H1 (cell line): Measurements from ENCODE around the gene PITX1. TPM values are rescaled to one million over a fixed set of nuclear protein-coding genes. Genes with fewer than 3 reads are reported as not detected.

ENCODE experiments used
- CTCF ChIA-PET: fragments of 300-600 bp; sonication (Branson Sonifier 250); formaldehyde crosslinking; loops from one replicate; lab custom pipeline; 2021; ENCODE audit not compliant: partially characterized antibody; lab: Charles Lee
- POLR2A ChIA-PET: fragments of 300-600 bp; sonication (Branson Sonifier 250); formaldehyde crosslinking; loops from one replicate; lab custom pipeline; 2021; ENCODE audit warnings: inconsistent platforms; ENCODE audit not compliant: partially characterized antibody; lab: Charles Lee
- DNase-seq, 2 experiments: peaks; one replicate each; pipeline versions ENCODE4 v3.0.0 to v3.0.0-alpha.2; 2010 to 2022; ENCODE audit warnings: low spot score in 2 of 2, low read depth in 1 of 2, mixed read lengths in 1 of 2
- FAIRE-seq: peaks from 2 replicates; lab custom pipeline; 2011; peaks lifted over from hg19 to GRCh38; lab: Jason Lieb, UNC
- H2AFZ ChIP-seq: 2 replicates; pipeline ENCODE4 v1.8.1; 2012; ENCODE audit warnings: low read length, inconsistent platforms
- H2AK5ac ChIP-seq: 2 replicates; pipeline ENCODE4 v1.6.1; 2013; ENCODE audit warnings: low read depth, low read length
- H2BK120ac ChIP-seq: replicated peaks from 2 replicates; pipeline ENCODE3; 2013; ENCODE audit warnings: low read depth, low read length, inconsistent platforms
- H2BK12ac ChIP-seq: 2 replicates; pipeline ENCODE4 v1.6.1; 2013; ENCODE audit warnings: low read depth, low read length
- H2BK15ac ChIP-seq: 2 replicates; pipeline ENCODE4 v1.6.1; 2013; ENCODE audit warnings: low read length
- H2BK20ac ChIP-seq: 2 replicates; pipeline ENCODE4 v1.6.1; 2013; ENCODE audit warnings: low read length
- H2BK5ac ChIP-seq: 2 replicates; pipeline ENCODE4 v1.6.1; 2013; ENCODE audit warnings: low read depth, low read length
- H3K14ac ChIP-seq: 2 replicates; pipeline ENCODE4 v1.6.1; 2013; ENCODE audit warnings: inconsistent platforms; ENCODE audit not compliant: insufficient read length
- H3K18ac ChIP-seq: 2 replicates; pipeline ENCODE4 v1.6.1; 2013; ENCODE audit warnings: low read length; ENCODE audit errors: extremely low read depth
- H3K23ac ChIP-seq: 2 replicates; pipeline ENCODE4 v1.6.1; 2013; ENCODE audit warnings: inconsistent platforms; ENCODE audit not compliant: insufficient read length
- H3K23me2 ChIP-seq: 2 replicates; pipeline ENCODE4 v1.6.1; 2013; ENCODE audit warnings: low read depth, low read length
- H3K27ac ChIP-seq: 2 replicates; pipeline ENCODE4 v1.6.1; 2011; ENCODE audit warnings: low read depth, low read length, inconsistent platforms
- H3K27me3 ChIP-seq, 4 experiments: replicated peaks in 1 of 4; 1 replicate in 1 of 4; 2 replicates in 3 of 4; pipeline versions ENCODE4 v1.6.1 to v1.8.1; 2011 to 2013; ENCODE audit warnings: low read length in 3 of 4, mild to moderate bottlenecking in 3 of 4, inconsistent platforms in 2 of 4, mixed read lengths in 2 of 4, moderate library complexity in 1 of 4; ENCODE audit not compliant: control insufficient read depth in 3 of 4, insufficient read depth in 3 of 4; ENCODE audit errors: extremely low read depth in 1 of 4
- H3K36me3 ChIP-seq, 4 experiments: 2 replicates each; pipeline versions ENCODE4 v1.6.1 to v1.8.1; 2011 to 2013; ENCODE audit warnings: mild to moderate bottlenecking in 4 of 4, low read length in 3 of 4, moderate library complexity in 2 of 4, control low read depth in 1 of 4, inconsistent platforms in 1 of 4; ENCODE audit not compliant: insufficient read depth in 4 of 4, control insufficient read depth in 2 of 4
- H3K4ac ChIP-seq: replicated peaks from 2 replicates; pipeline ENCODE3; 2013; ENCODE audit warnings: low read length, low read depth, mixed read lengths, inconsistent platforms; ENCODE audit not compliant: insufficient read length
- H3K4me1 ChIP-seq, 4 experiments: replicated peaks in 1 of 4; 1 replicate in 1 of 4; 2 replicates in 3 of 4; pipeline versions ENCODE4 v1.6.1 to v1.8.1; 2011 to 2013; ENCODE audit warnings: low read length in 3 of 4, inconsistent platforms in 2 of 4, mixed read lengths in 1 of 4; ENCODE audit not compliant: insufficient read depth in 4 of 4, control insufficient read depth in 3 of 4
- H3K4me2 ChIP-seq, 2 experiments: 2 replicates each; pipeline versions ENCODE4 v1.6.1 to v1.8.1; 2011 to 2013; ENCODE audit warnings: low read depth in 2 of 2, low read length in 2 of 2, control low read depth in 1 of 2, inconsistent platforms in 1 of 2, mild to moderate bottlenecking in 1 of 2; ENCODE audit not compliant: insufficient read depth in 1 of 2
- H3K4me3 ChIP-seq, 4 experiments: fragments of 200-600, 300-600 bp in 1 of 4; sonication (generic), shearing (Covaris generic), sonication (Bioruptor Twin) in 1 of 4; 2 replicates each; pipeline versions ENCODE4 v1.5.1 to v1.8.1; 2011 to 2016; ENCODE audit warnings: low read length in 4 of 4, low read depth in 3 of 4, control low read depth in 2 of 4, inconsistent platforms in 2 of 4, mild to moderate bottlenecking in 2 of 4, mixed read lengths in 1 of 4, moderate library complexity in 1 of 4; ENCODE audit not compliant: insufficient read depth in 2 of 4; ENCODE audit errors: extremely low read depth in 1 of 4
- H3K56ac ChIP-seq: replicated peaks from 2 replicates; pipeline ENCODE3; 2013; ENCODE audit warnings: low read depth, mild to moderate bottlenecking, mixed read lengths, low read length, inconsistent platforms; ENCODE audit not compliant: insufficient read length
- H3K79me1 ChIP-seq: 2 replicates; pipeline ENCODE4 v1.6.1; 2013; ENCODE audit warnings: low read depth, low read length, control low read depth
- H3K79me2 ChIP-seq, 2 experiments: 2 replicates each; pipeline versions ENCODE4 v1.6.1 to v1.8.1; 2012 to 2013; ENCODE audit warnings: low read length in 2 of 2, mild to moderate bottlenecking in 2 of 2, inconsistent platforms in 1 of 2; ENCODE audit not compliant: insufficient read depth in 2 of 2, control insufficient read depth in 1 of 2
- H3K9ac ChIP-seq, 4 experiments: replicated peaks in 1 of 4; 1 replicate in 1 of 4; 2 replicates in 3 of 4; pipeline versions ENCODE4 v1.6.1 to v1.8.1; 2011 to 2013; ENCODE audit warnings: low read depth in 3 of 4, low read length in 3 of 4, control low read depth in 2 of 4, mild to moderate bottlenecking in 2 of 4, moderate library complexity in 2 of 4, inconsistent platforms in 1 of 4; ENCODE audit errors: extremely low read depth in 1 of 4
- H3K9me3 ChIP-seq, 2 experiments: 2 replicates each; pipeline versions ENCODE4 v1.6.1 to v1.8.1; 2012 to 2013; ENCODE audit warnings: mild to moderate bottlenecking in 2 of 2, moderate library complexity in 2 of 2, control low read depth in 1 of 2, inconsistent platforms in 1 of 2, low read depth in 1 of 2, low read length in 1 of 2, mixed read lengths in 1 of 2; ENCODE audit not compliant: insufficient read depth in 2 of 2
- H4K20me1 ChIP-seq, 2 experiments: replicated peaks in 1 of 2; 2 replicates each; pipeline versions ENCODE3 to v1.8.1; 2011 to 2013; ENCODE audit warnings: inconsistent platforms in 2 of 2, low read length in 2 of 2, mild to moderate bottlenecking in 1 of 2; ENCODE audit not compliant: insufficient read depth in 2 of 2, control insufficient read depth in 1 of 2
- H4K5ac ChIP-seq: 2 replicates; pipeline ENCODE4 v1.6.1; 2013; ENCODE audit warnings: low read length, low read depth, mixed read lengths, inconsistent platforms; ENCODE audit not compliant: insufficient read length
- H4K8ac ChIP-seq: 2 replicates; pipeline ENCODE4 v1.8.0; 2013; ENCODE audit warnings: mild to moderate bottlenecking, moderate library complexity, low read length, inconsistent platforms; ENCODE audit not compliant: insufficient read depth; ENCODE audit errors: extremely low read depth
- H4K91ac ChIP-seq: replicated peaks from 2 replicates; pipeline ENCODE3; 2013; ENCODE audit warnings: low read length, mixed read lengths, inconsistent platforms; ENCODE audit not compliant: insufficient read length
- ASH2L ChIP-seq: fragments of 200-600, 300-600 bp; sonication (generic); IDR thresholded peaks from one replicate; pipeline ENCODE4 v1.7.1; 2017; ENCODE audit warnings: low read length
- CTBP2 ChIP-seq: IDR thresholded peaks from 2 replicates; pipeline ENCODE4 v1.7.0; 2011; ENCODE audit warnings: borderline replicate concordance, mild to moderate bottlenecking, moderate library complexity, mixed read lengths, low read length; ENCODE audit not compliant: insufficient read depth, insufficient read length
- EZH2 ChIP-seq: fragments of 200-600 bp; sonication (generic); IDR thresholded peaks from 2 replicates; pipeline ENCODE4 v1.7.1; 2012; ENCODE audit warnings: low read depth, mild to moderate bottlenecking, moderate library complexity, low read length, inconsistent platforms; ENCODE audit not compliant: severe bottlenecking
- KDM4A ChIP-seq: IDR thresholded peaks from one replicate; pipeline ENCODE4 v1.7.1; 2012; ENCODE audit warnings: low read depth, mild to moderate bottlenecking, moderate library complexity, low read length, inconsistent platforms; ENCODE audit not compliant: severe bottlenecking
- RNF2 ChIP-seq: fragments of 200-900, 300-1000 bp; sonication (generic); IDR thresholded peaks from 2 replicates; pipeline ENCODE4 v1.7.1; 2016; ENCODE audit warnings: borderline replicate concordance, low read depth, mild to moderate bottlenecking, antibody characterized with exemption, low read length; ENCODE audit not compliant: poor library complexity, severe bottlenecking; ENCODE audit errors: missing control alignments
- WGBS, 2 experiments: shearing (Covaris generic) in 1 of 2; methylation state at CpG; one replicate each; pipeline versions ENCODE4 v1.1.6 to v1.1.7; 2013 to 2015; ENCODE audit warnings: low lambda C conversion rate in 2 of 2, mixed read lengths in 2 of 2, inconsistent platforms in 1 of 2, low coverage in 1 of 2, missing lambda C conversion rate in 1 of 2; ENCODE audit not compliant: insufficient replicate concordance in 2 of 2, insufficient coverage in 1 of 2, insufficient read length in 1 of 2; ENCODE audit errors: extremely low coverage in 1 of 2, missing lambda C conversion rate in 1 of 2; 5-methylcytosine and 5-hydroxymethylcytosine counted together
- polyA plus RNA-seq, 7 experiments: library from polyadenylated mRNA; depleted of rRNA in 3 of 7; stranded (reverse) in 5 of 7; unstranded in 2 of 7; fragments of >200 nt in 5 of 7; fragments of 200-250 nt in 2 of 7; gene quantifications; 1 replicate in 5 of 7; 2 replicates in 1 of 7; 4 replicates in 1 of 7; pipeline versions ENCODE4 v1.2.1 to v1.2.3, GENCODE V29; 2011 to 2013; ENCODE audit warnings: missing spikeins in 2 of 7, mixed read lengths in 2 of 7
- total RNA-seq: library from RNA; stranded (reverse); fragmentation: NEBNext Ultra II Directional; extraction: Animal tissue kit (Norgen Biotek cat#: 25700); gene quantifications from 2 replicates; pipeline ENCODE4 v1.2.1, GENCODE V29; 2021
- TF ChIP-seq, protein P1 (sequence below): IDR thresholded peaks from 2 replicates; pipeline ENCODE4 v1.6.1; 2011; ENCODE audit warnings: low read depth, mild to moderate bottlenecking, low read length; ENCODE audit not compliant: insufficient read depth

The PITX1 gene
- total and polyA plus RNA-seq, 2 of the 8 experiments (the other 6 are each of a cell fraction or from before 2014, with no cell fraction given) = 0.03 TPM; not detected in 1

GRCh38 chr5:135034236-135034962, 371 bp upstream of the PITX1 start:
- no peak overlapping the region for H3K27ac ChIP-seq
- H4K8ac ChIP-seq = no peak overlapping the region
- CTCF ChIA-PET = interaction anchor here (0.9 to 2.0 kb wide), 5 partner anchors 10 to 297 kb away, joined by 3 to 10 read pairs (median 4); no protein-coding TSS in a partner anchor
- 2% methylated on average over 32 of the region's 65 CpGs; no CpG with 5 or more reads in 1 of the 2 experiments for WGBS, 2 experiments
- no peak overlapping the region for H2BK20ac ChIP-seq
- H2BK120ac ChIP-seq = no peak overlapping the region
- H2BK15ac ChIP-seq = no peak overlapping the region
- peak overlapping the region; percentile 68 to 81 for H3K4me2 ChIP-seq
- H2AK5ac ChIP-seq = no peak overlapping the region
- peaks cover 0 to 8% (median 0%) of the 10 kb centered on the region in 4 experiments; a peak in 1 of 8 replicates for H3K36me3 ChIP-seq
- H3K9ac ChIP-seq = no peak overlapping the region
- peak overlapping the region; percentile 4 to 57 (median 20); a peak in 7 of 8 replicates for H3K4me3 ChIP-seq
- no peak overlapping the region for H2AFZ ChIP-seq
- TF ChIP-seq CTBP2 = peak; percentile 82
- TF ChIP-seq EZH2 = peak; percentile 87
- TF ChIP-seq, protein P1, sequence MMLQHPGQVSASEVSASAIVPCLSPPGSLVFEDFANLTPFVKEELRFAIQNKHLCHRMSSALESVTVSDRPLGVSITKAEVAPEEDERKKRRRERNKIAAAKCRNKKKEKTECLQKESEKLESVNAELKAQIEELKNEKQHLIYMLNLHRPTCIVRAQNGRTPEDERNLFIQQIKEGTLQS = no peak
- TF ChIP-seq KDM4A = peak; percentile 39
- peak; percentile 69 for TF ChIP-seq RNF2
- TF ChIP-seq ASH2L = peak; percentile 58
- H4K20me1 ChIP-seq = peaks cover 36 to 59% of the 10 kb centered on the region in 2 experiments
- no peak overlapping the region for H4K91ac ChIP-seq
- no peak overlapping the region for H2BK5ac ChIP-seq
- H3K79me1 ChIP-seq = 0 out of 2 replicates have a peak, but pooled peaks cover 2% of the 10 kb centered on the region
- H3K4me1 ChIP-seq = peaks cover 0 to 26% (median 18%) of the 10 kb centered on the region in 4 experiments; a peak in 6 of 7 replicates
- peak in 1 of 2 experiments; percentile 80 for DNase-seq
- H3K27me3 ChIP-seq = peaks cover 92 to 99% (median 96%) of the 10 kb centered on the region in 4 experiments
- H3K23me2 ChIP-seq = peaks cover 4% of the 10 kb centered on the region; the same call in 1 of the 2 replicates
- no peak for FAIRE-seq
- no peak overlapping the region for H3K23ac ChIP-seq
- no peak overlapping the region for H3K56ac ChIP-seq
- no peak overlapping the region for H3K18ac ChIP-seq
- H3K4ac ChIP-seq = no peak overlapping the region
- no peak overlapping the region for H3K14ac ChIP-seq
- H2BK12ac ChIP-seq = no peak overlapping the region
- no peaks in the 10 kb centered on the region for H3K79me2 ChIP-seq
- no peaks in the 10 kb centered on the region for H3K9me3 ChIP-seq
- POLR2A ChIA-PET = interaction anchor here (1.0 to 1.2 kb wide), 3 partner anchors 8 to 456 kb away, joined by 3 to 4 read pairs (median 4); no protein-coding TSS in a partner anchor
- H4K5ac ChIP-seq = no peak overlapping the region
